Brain microvascular endothelial cell (primary cell): ENCODE measurements around the gene SLC9C2.

Experiments
- DNase-seq: peaks from one replicate; pipeline ENCODE4 v3.0.0-alpha.2; 2020
- H3K27ac ChIP-seq: fragments of 250-450 bp; sonication (Bioruptor Pico); 2 replicates; pipeline ENCODE4 v1.5.1; 2020; ENCODE audit warnings: mild to moderate bottlenecking, moderate library complexity
- H3K27me3 ChIP-seq: fragments of 250-450 bp; sonication (Bioruptor Pico); replicated peaks from 2 replicates; pipeline ENCODE4 v1.5.1; 2020; ENCODE audit warnings: mild to moderate bottlenecking
- H3K36me3 ChIP-seq: fragments of 250-450 bp; sonication (Bioruptor Pico); replicated peaks from 2 replicates; pipeline ENCODE4 v1.5.1; 2020; ENCODE audit warnings: mild to moderate bottlenecking
- H3K4me3 ChIP-seq: 2 replicates; pipeline ENCODE4 v1.5.1; 2011; ENCODE audit warnings: low read depth, mild to moderate bottlenecking, control low read depth, low read length, moderate library complexity
- CTCF ChIP-seq: IDR thresholded peaks from 2 replicates; pipeline ENCODE4 v1.5.1; 2011; ENCODE audit warnings: low read depth, mild to moderate bottlenecking, moderate library complexity, low read length, control low read depth, inconsistent platforms; ENCODE audit errors: missing control alignments
- in situ Hi-C: cut with HindIII; loops from 2 replicates; pipeline ENCODE4 v1.10.0; 2017; ENCODE audit warnings: low sequenced_read_pairs, low pct_ligation_motif_present

Gene SLC9C2

GRCh38 chr1:173580658-173581057 is 22.2 kb downstream of the SLC9C2 start:
- no peaks in the 10 kb centered on the region for H3K27me3 ChIP-seq
- H3K4me3 ChIP-seq, result no peak overlapping the region
- H3K27ac ChIP-seq, result no peak overlapping the region
- in situ Hi-C loops, result no loop called here
- H3K36me3 ChIP-seq, result no peaks in the 10 kb centered on the region
- no peak for DNase-seq
- no peak for TF ChIP-seq CTCF

- DNase-seq, result no peak
- H3K4me3 ChIP-seq, result no peak overlapping the region
- TF ChIP-seq CTCF, result no peak
- H3K27ac ChIP-seq, result no peak overlapping the region
- in situ Hi-C loops, result no loop called here
- H3K36me3 ChIP-seq, result no peaks in the 10 kb centered on the region
- H3K27me3 ChIP-seq, result no peaks in the 10 kb centered on the region
Observed at GRCh38 chr1:173580071-173580470, 22.8 kb downstream of the SLC9C2 start.

GRCh38 chr1:173573596-173573995 is 29.3 kb downstream of the SLC9C2 start:
- TF ChIP-seq CTCF, result no peak
- no peaks in the 10 kb centered on the region for H3K27me3 ChIP-seq
- no peaks in the 10 kb centered on the region for H3K36me3 ChIP-seq
- no peak for DNase-seq
- no peak overlapping the region for H3K4me3 ChIP-seq
- no peak overlapping the region for H3K27ac ChIP-seq
- in situ Hi-C loops, result no loop called here

- no peak for TF ChIP-seq CTCF
- in situ Hi-C loops, result no loop called here
- DNase-seq, result no peak
Observed at GRCh38 chr1:173572201-173572873, 30.5 kb downstream of the SLC9C2 start.

GRCh38 chr1:173570370-173571007 is 32.4 kb downstream of the SLC9C2 start:
- Histone ChIP-seq H3K27me3 (no peaks in the 10 kb centered on the region), H3K4me3 (no peak overlapping the region), H3K36me3 (no peaks in the 10 kb centered on the region), H3K27ac (no peak overlapping the region)
- no peak for TF ChIP-seq CTCF
- DNase-seq, result no peak
- in situ Hi-C loops, result no loop called here

More at GRCh38 chr1:173572201-173572873, 30.5 kb downstream of the SLC9C2 start:
- Histone ChIP-seq H3K27me3 (no peaks in the 10 kb centered on the region), H3K27ac (no peak overlapping the region), H3K4me3 (no peak overlapping the region), H3K36me3 (no peaks in the 10 kb centered on the region)
